ENCODE data around the gene USP17L26. TPM values are rescaled to one million over a fixed set of nuclear protein-coding genes. Genes with fewer than 3 reads are reported as not detected.
A peak's percentile ranks its signal among the peaks of the same experiment; 100 is the strongest.
"Not testable (repeated sequence)": the region's sequence is repeated elsewhere in the genome, so short reads cannot be mapped to it uniquely, and the experiment has no call there.

The USP17L26 gene
- total RNA-seq (2014; rRNA removed; shearing (Covaris generic)), result not detected in 2 replicates

DNA sequence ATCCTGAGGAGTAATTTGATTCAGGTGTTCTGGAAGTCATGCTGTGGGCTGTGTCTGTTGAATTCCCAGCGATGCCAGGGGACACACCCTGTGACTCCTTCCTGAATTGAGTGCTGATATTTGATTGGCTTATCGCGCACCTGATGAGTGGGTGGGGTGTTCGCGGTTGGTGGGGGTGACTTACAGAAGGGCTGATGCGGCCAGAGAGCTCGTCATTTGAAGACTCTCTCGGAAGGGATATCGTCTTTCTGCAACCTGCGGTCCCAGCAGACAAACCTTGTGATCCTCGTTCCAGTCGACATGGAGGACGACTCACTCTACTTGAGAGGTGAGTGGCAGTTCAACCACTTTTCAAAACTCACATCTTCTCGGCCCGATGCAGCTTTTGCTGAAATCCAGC lies at the start of gene USP17L26:
TSS of gene USP17L26 (plus strand) at position 301 of the 400 bp plus-strand sequence. CDS start at position 301, 0 bp downstream.
- not testable (repeated sequence) for H3K4me1 ChIP-seq (replicated peaks); DNase-seq (ENCODE audit: low read depth in 1 of 2, low spot score in 2 of 2); H3K9me3 ChIP-seq (replicated peaks); H3K27ac ChIP-seq; H3K4me3 ChIP-seq; H3K36me3 ChIP-seq; H3K27me3 ChIP-seq (replicated peaks)

GRCh38 chr4:9324191-9324590 lies 10.3 kb upstream of the USP17L26 start:
- H3K36me3 ChIP-seq; H3K4me1 ChIP-seq (replicated peaks); H3K27ac ChIP-seq; H3K4me3 ChIP-seq; H3K27me3 ChIP-seq (replicated peaks); DNase-seq (ENCODE audit: low read depth in 1 of 2, low spot score in 2 of 2); H3K9me3 ChIP-seq (replicated peaks): not testable (repeated sequence)

DNA sequence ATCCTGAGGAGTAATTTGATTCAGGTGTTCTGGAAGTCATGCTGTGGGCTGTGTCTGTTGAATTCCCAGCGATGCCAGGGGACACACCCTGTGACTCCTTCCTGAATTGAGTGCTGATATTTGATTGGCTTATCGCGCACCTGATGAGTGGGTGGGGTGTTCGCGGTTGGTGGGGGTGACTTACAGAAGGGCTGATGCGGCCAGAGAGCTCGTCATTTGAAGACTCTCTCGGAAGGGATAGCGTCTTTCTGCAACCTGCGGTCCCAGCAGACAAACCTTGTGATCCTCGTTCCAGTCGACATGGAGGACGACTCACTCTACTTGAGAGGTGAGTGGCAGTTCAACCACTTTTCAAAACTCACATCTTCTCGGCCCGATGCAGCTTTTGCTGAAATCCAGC lies 9.6 kb upstream of the USP17L26 start, which contains the start of gene USP17L24:
TSS of gene USP17L24 (plus strand) at position 301 of the 400 bp plus-strand sequence. CDS start at position 301, 0 bp downstream.
- DNase-seq (ENCODE audit: low read depth in 1 of 2, low spot score in 2 of 2); H3K4me1 ChIP-seq (replicated peaks); H3K27ac ChIP-seq: not testable (repeated sequence)

GRCh38 chr4:9329611-9330010 lies 4.8 kb upstream of the USP17L26 start, which contains the start of gene USP17L25:
TSS of gene USP17L25 (plus strand) at chr4:9329911. CDS start at chr4:9329911, 0 bp downstream.
- DNase-seq (ENCODE audit: low read depth in 1 of 2, low spot score in 2 of 2); H3K27me3 ChIP-seq (replicated peaks); H3K4me1 ChIP-seq (replicated peaks); H3K36me3 ChIP-seq; H3K27ac ChIP-seq; H3K4me3 ChIP-seq; H3K9me3 ChIP-seq (replicated peaks): not testable (repeated sequence)

More for the DNA sequence above, 9.6 kb upstream of the USP17L26 start, which contains the start of gene USP17L24:
- not testable (repeated sequence) for H3K4me3 ChIP-seq; H3K36me3 ChIP-seq; H3K9me3 ChIP-seq (replicated peaks); H3K27me3 ChIP-seq (replicated peaks)

DNA sequence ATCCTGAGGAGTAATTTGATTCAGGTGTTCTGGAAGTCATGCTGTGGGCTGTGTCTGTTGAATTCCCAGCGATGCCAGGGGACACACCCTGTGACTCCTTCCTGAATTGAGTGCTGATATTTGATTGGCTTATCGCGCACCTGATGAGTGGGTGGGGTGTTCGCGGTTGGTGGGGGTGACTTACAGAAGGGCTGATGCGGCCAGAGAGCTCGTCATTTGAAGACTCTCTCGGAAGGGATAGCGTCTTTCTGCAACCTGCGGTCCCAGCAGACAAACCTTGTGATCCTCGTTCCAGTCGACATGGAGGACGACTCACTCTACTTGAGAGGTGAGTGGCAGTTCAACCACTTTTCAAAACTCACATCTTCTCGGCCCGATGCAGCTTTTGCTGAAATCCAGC lies 4.6 kb downstream of the USP17L26 start, which contains the start of gene USP17L5:
TSS of gene USP17L5 (plus strand) at position 301 of the 400 bp plus-strand sequence. CDS start at position 301, 0 bp downstream.
- not testable (repeated sequence) for DNase-seq (ENCODE audit: low read depth in 1 of 2, low spot score in 2 of 2); H3K9me3 ChIP-seq (replicated peaks); H3K4me1 ChIP-seq (replicated peaks); H3K27me3 ChIP-seq (replicated peaks); H3K36me3 ChIP-seq; H3K27ac ChIP-seq; H3K4me3 ChIP-seq

DNA sequence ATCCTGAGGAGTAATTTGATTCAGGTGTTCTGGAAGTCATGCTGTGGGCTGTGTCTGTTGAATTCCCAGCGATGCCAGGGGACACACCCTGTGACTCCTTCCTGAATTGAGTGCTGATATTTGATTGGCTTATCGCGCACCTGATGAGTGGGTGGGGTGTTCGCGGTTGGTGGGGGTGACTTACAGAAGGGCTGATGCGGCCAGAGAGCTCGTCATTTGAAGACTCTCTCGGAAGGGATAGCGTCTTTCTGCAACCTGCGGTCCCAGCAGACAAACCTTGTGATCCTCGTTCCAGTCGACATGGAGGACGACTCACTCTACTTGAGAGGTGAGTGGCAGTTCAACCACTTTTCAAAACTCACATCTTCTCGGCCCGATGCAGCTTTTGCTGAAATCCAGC lies 9.4 kb downstream of the USP17L26 start, which contains the start of gene USP17L27:
TSS of gene USP17L27 (plus strand) at position 301 of the 400 bp plus-strand sequence. CDS start at position 301, 0 bp downstream.
- H3K4me1 ChIP-seq (replicated peaks); H3K27me3 ChIP-seq (replicated peaks); H3K9me3 ChIP-seq (replicated peaks); H3K36me3 ChIP-seq; H3K4me3 ChIP-seq; DNase-seq (ENCODE audit: low read depth in 1 of 2, low spot score in 2 of 2); H3K27ac ChIP-seq: not testable (repeated sequence)

- not testable (repeated sequence) for H3K36me3 ChIP-seq; H3K27ac ChIP-seq; H3K4me3 ChIP-seq; DNase-seq (ENCODE audit: low read depth in 1 of 2, low spot score in 2 of 2); H3K4me1 ChIP-seq (replicated peaks); H3K27me3 ChIP-seq (replicated peaks); H3K9me3 ChIP-seq (replicated peaks)
These were observed 14.1 kb downstream of the USP17L26 start, which contains the start of gene USP17L28 for GRCh38 chr4:9348593-9348992. TSS of gene USP17L28 (plus strand) at chr4:9348893. CDS start at chr4:9348893, 0 bp downstream.

- DNase-seq (ENCODE audit: low read depth in 1 of 2, low spot score in 2 of 2), result not testable (repeated sequence)
These were observed 16.4 kb downstream of the USP17L26 start for GRCh38 chr4:9350866-9351265.

DNA sequence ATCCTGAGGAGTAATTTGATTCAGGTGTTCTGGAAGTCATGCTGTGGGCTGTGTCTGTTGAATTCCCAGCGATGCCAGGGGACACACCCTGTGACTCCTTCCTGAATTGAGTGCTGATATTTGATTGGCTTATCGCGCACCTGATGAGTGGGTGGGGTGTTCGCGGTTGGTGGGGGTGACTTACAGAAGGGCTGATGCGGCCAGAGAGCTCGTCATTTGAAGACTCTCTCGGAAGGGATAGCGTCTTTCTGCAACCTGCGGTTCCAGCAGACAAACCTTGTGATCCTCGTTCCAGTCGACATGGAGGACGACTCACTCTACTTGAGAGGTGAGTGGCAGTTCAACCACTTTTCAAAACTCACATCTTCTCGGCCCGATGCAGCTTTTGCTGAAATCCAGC lies 18.9 kb downstream of the USP17L26 start, which contains the start of gene USP17L29:
TSS of gene USP17L29 (plus strand) at position 301 of the 400 bp plus-strand sequence. CDS start at position 301, 0 bp downstream.
- not testable (repeated sequence) for H3K27ac ChIP-seq; H3K4me3 ChIP-seq; H3K9me3 ChIP-seq (replicated peaks); H3K36me3 ChIP-seq; DNase-seq (ENCODE audit: low read depth in 1 of 2, low spot score in 2 of 2); H3K27me3 ChIP-seq (replicated peaks); H3K4me1 ChIP-seq (replicated peaks)

More at GRCh38 chr4:9350866-9351265, 16.4 kb downstream of the USP17L26 start:
- not testable (repeated sequence) for H3K27me3 ChIP-seq (replicated peaks); H3K9me3 ChIP-seq (replicated peaks); H3K4me1 ChIP-seq (replicated peaks); H3K36me3 ChIP-seq; H3K4me3 ChIP-seq; H3K27ac ChIP-seq

- not testable (repeated sequence) for H3K4me3 ChIP-seq; H3K36me3 ChIP-seq; DNase-seq (ENCODE audit: low read depth in 1 of 2, low spot score in 2 of 2); H3K27ac ChIP-seq; H3K4me1 ChIP-seq (replicated peaks); H3K9me3 ChIP-seq (replicated peaks); H3K27me3 ChIP-seq (replicated peaks)
These were observed 28.4 kb downstream of the USP17L26 start, which contains the start of gene USP17L30 for GRCh38 chr4:9362829-9363228. TSS of gene USP17L30 (plus strand) at chr4:9363129. CDS start at chr4:9363129, 0 bp downstream.

DNA sequence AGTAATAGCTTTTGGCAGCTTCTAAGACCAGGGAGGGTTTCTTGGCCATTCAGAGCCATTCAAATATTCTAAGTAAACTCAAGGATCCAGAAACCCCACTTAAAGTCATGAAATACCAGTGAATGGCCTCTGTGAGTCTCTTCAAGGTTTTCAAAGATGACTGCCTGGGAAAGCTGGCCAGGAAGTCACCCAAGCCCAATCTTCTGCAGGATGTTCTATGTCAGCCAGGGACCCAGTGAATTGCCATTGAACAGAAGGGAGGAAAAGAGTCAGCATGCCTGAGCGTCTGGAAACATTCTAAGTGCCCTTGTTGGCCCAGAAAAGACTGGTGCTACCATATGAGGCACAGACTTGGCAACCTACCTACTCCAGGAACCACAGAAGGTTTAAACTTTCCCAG lies 45.4 kb downstream of the USP17L26 start:
- H3K4me3 ChIP-seq; H3K27me3 ChIP-seq (replicated peaks); H3K36me3 ChIP-seq; H3K4me1 ChIP-seq (replicated peaks); DNase-seq (ENCODE audit: low read depth in 1 of 2, low spot score in 2 of 2); H3K9me3 ChIP-seq (replicated peaks); H3K27ac ChIP-seq: not testable (repeated sequence)

DNA sequence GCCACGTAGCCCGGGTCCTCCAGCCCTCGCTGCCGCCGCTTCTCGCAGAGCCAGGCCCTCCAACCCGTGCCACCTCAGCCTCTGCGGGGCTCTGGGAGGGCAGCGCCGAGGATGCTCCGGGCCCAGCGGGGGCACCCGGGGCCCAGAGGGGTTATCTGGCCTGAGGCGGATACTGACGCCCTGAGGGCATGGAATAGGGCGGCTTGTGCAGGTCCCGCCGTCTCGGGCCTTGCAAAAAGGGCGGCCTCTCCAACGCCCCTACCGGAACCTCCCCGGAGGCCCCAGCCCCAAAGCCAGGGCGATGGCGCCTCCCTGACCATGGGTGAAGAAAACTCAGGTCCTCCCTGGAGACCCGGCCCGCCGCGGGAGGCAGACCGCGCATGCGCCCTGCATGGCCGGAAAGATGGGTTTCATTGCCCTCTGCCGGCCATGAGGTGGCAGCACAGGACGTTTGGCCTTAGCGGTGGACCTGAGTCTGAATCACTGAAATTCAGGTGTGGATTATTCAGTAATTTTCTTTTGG lies 46.6 kb downstream of the USP17L26 start:
- H3K36me3 ChIP-seq; H3K4me3 ChIP-seq; H3K4me1 ChIP-seq (replicated peaks); H3K27me3 ChIP-seq (replicated peaks); H3K27ac ChIP-seq; H3K9me3 ChIP-seq (replicated peaks): not testable (repeated sequence)
- DNase-seq (ENCODE audit: low read depth in 1 of 2, low spot score in 2 of 2), result peak; percentile 18 to 55

GRCh38 chr4:9384126-9384525 lies 49.7 kb downstream of the USP17L26 start:
- no peaks in the 10 kb centered on the region for H3K9me3 ChIP-seq (replicated peaks)
- H3K27ac ChIP-seq, result no peak overlapping the region
- no peaks in the 10 kb centered on the region for H3K36me3 ChIP-seq
- DNase-seq (ENCODE audit: low read depth in 1 of 2, low spot score in 2 of 2), result no peak
- H3K27me3 ChIP-seq (replicated peaks), result no peaks in the 10 kb centered on the region
- H3K4me1 ChIP-seq (replicated peaks), result no peaks in the 10 kb centered on the region
- no peak overlapping the region for H3K4me3 ChIP-seq

Data from SJSA1 (cell line).